ENCODE measurements around the gene TPP1.

The TPP1 gene

GRCh38 chr11:6660712-6661111, 41.5 kb upstream of the TPP1 start:
- Histone ChIP-seq H3K27me3 (peaks cover 31% of the 10 kb centered on the region), H3K36me3 (no peaks in the 10 kb centered on the region), H3K4me1 (ENCODE audit: control insufficient read depth in 1 of 2, insufficient read depth in 1 of 2, low read depth in 1 of 2, low read length in 1 of 2) (no peaks in the 10 kb centered on the region), H3K27ac (no peak overlapping the region), H3K4me3 (ENCODE audit: low read depth in 1 of 2, low read length in 1 of 2) (no peak overlapping the region), H3K9me3 (no peaks in the 10 kb centered on the region)
- TF ChIP-seq CTCF (IDR thresholded peaks at IDR 0.05): no peak

- Histone ChIP-seq H3K27ac (no peak overlapping the region), H3K27me3 (peaks cover 51% of the 10 kb centered on the region), H3K4me1 (ENCODE audit: control insufficient read depth in 1 of 2, insufficient read depth in 1 of 2, low read depth in 1 of 2, low read length in 1 of 2) (peaks cover 4 to 6% of the 10 kb centered on the region in 2 experiments), H3K4me3 (ENCODE audit: low read depth in 1 of 2, low read length in 1 of 2) (no peak overlapping the region), H3K36me3 (no peaks in the 10 kb centered on the region), H3K9me3 (no peaks in the 10 kb centered on the region)
- no peak for TF ChIP-seq CTCF (IDR thresholded peaks at IDR 0.05)
Measured at GRCh38 chr11:6658647-6659046, 39.4 kb upstream of the TPP1 start.

DNA sequence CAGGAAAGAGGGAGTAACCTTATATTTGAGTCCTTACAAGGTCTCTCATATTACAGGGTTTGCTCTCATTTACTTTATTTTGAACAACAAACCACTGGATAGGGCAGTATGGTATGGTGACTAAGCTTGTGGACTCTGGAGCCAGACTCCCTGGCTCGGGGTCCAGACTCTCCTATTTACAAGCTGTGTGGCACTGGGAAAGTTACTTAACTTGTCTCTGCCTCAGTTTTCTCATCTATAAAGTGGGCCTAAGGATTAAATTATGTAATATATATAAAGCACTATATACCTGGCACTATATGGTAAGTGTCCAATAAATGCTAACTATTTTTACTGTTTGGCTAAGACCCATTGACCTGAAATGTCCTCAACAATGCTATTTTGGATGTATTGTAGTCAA, 38.1 kb upstream of the TPP1 start:
- no peak for TF ChIP-seq CTCF (IDR thresholded peaks at IDR 0.05)
- Histone ChIP-seq H3K4me1 (ENCODE audit: control insufficient read depth in 1 of 2, insufficient read depth in 1 of 2, low read depth in 1 of 2, low read length in 1 of 2) (peaks cover 4 to 6% of the 10 kb centered on the region in 2 experiments), H3K27ac (no peak overlapping the region), H3K36me3 (no peaks in the 10 kb centered on the region), H3K4me3 (ENCODE audit: low read depth in 1 of 2, low read length in 1 of 2) (no peak overlapping the region), H3K27me3 (peaks cover 58% of the 10 kb centered on the region), H3K9me3 (no peaks in the 10 kb centered on the region)

DNA sequence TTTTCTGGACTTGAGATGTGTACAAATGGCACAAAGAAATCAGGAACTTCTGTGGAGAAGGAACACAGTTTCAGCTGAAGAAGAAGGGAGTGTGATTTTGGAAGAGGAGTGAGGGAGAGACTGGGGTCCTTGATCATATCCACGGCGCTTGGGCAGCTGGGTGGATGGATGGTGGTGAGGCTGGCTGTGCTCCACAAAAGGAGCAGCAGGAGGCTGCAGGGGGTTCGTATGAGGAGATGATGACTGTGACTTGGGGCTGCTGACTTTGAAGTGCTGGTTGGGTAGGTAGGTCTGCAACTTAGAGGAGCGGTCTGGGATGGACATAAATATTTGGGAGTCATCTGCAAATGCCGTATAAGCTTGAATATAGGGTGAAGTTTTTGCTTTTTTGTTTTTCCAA, 37.7 kb upstream of the TPP1 start:
- no peak for TF ChIP-seq CTCF (IDR thresholded peaks at IDR 0.05)

GRCh38 chr11:6656584-6656915, 37.3 kb upstream of the TPP1 start:
- H3K27ac ChIP-seq: no peak overlapping the region
- no peaks in the 10 kb centered on the region for H3K9me3 ChIP-seq
- peaks cover 4 to 6% of the 10 kb centered on the region in 2 experiments for H3K4me1 ChIP-seq (ENCODE audit: control insufficient read depth in 1 of 2, insufficient read depth in 1 of 2, low read depth in 1 of 2, low read length in 1 of 2)
- no peaks in the 10 kb centered on the region for H3K36me3 ChIP-seq
- TF ChIP-seq CTCF (IDR thresholded peaks at IDR 0.05): no peak
- peaks cover 58% of the 10 kb centered on the region for H3K27me3 ChIP-seq
- H3K4me3 ChIP-seq (ENCODE audit: low read depth in 1 of 2, low read length in 1 of 2): no peak overlapping the region

More for the DNA sequence above, 37.7 kb upstream of the TPP1 start:
- no peaks in the 10 kb centered on the region for H3K36me3 ChIP-seq
- no peaks in the 10 kb centered on the region for H3K9me3 ChIP-seq
- H3K27ac ChIP-seq: no peak overlapping the region
- no peak overlapping the region for H3K4me3 ChIP-seq (ENCODE audit: low read depth in 1 of 2, low read length in 1 of 2)
- peaks cover 58% of the 10 kb centered on the region for H3K27me3 ChIP-seq
- H3K4me1 ChIP-seq (ENCODE audit: control insufficient read depth in 1 of 2, insufficient read depth in 1 of 2, low read depth in 1 of 2, low read length in 1 of 2): peaks cover 4 to 6% of the 10 kb centered on the region in 2 experiments

Measured in neutrophil (primary cell).